HepG2 (cell line): Measurements from ENCODE around the gene CLDN20.

Experiments used
- CTCF ChIP-seq: sonication (generic); formaldehyde crosslinking; IDR thresholded peaks from 2 replicates; pipeline ENCODE4 v1.5.0; 2020; ENCODE audit warnings: mild to moderate bottlenecking, missing genetic modification reagents, moderate library complexity
- RELA ChIP-seq: sonication (generic); formaldehyde crosslinking; IDR thresholded peaks from 2 replicates; pipeline ENCODE4 v1.4.0; 2020; ENCODE audit warnings: missing genetic modification reagents
- SMARCC2 ChIP-seq: fragments of 450-650 bp; IDR thresholded peaks from 2 replicates; pipeline ENCODE4 v1.6.1; 2017; ENCODE audit warnings: antibody characterized with exemption, mild to moderate bottlenecking
- SMC3 ChIP-seq: IDR thresholded peaks from 2 replicates; pipeline ENCODE4 v1.6.1; 2011; ENCODE audit warnings: low read length, improper control_type of control experiment
- SP140L ChIP-seq: sonication (generic); formaldehyde crosslinking; IDR thresholded peaks from 2 replicates; pipeline ENCODE4 v1.4.0; 2020; ENCODE audit warnings: missing genetic modification reagents, borderline replicate concordance
- TBL1XR1 ChIP-seq: fragments of 150-350 bp; IDR thresholded peaks from 2 replicates; pipeline ENCODE4 v1.6.1; 2014; ENCODE audit warnings: borderline replicate concordance, low read length; ENCODE audit not compliant: partially characterized antibody
- ZNF12 ChIP-seq: sonication (generic); formaldehyde crosslinking; IDR thresholded peaks from 2 replicates; pipeline ENCODE4 v1.5.0; 2020; ENCODE audit warnings: missing genetic modification reagents
- ZNF232 ChIP-seq: sonication (generic); formaldehyde crosslinking; IDR thresholded peaks from 2 replicates; pipeline ENCODE4 v1.4.0; 2020; ENCODE audit warnings: missing genetic modification reagents, borderline replicate concordance
- ZNF441 ChIP-seq: sonication (generic); formaldehyde crosslinking; IDR thresholded peaks from 2 replicates; pipeline ENCODE4 v1.7.0; 2021; ENCODE audit warnings: missing genetic modification reagents, borderline replicate concordance
- TF ChIP-seq, protein P1 (sequence below): fragments of 450-650 bp; IDR thresholded peaks from 2 replicates; pipeline ENCODE4 v1.6.1; 2017; ENCODE audit warnings: mild to moderate bottlenecking
- TF ChIP-seq, protein P2 (sequence below): sonication (generic); formaldehyde crosslinking; IDR thresholded peaks from 2 replicates; pipeline ENCODE4 v1.4.0; 2020; ENCODE audit warnings: missing genetic modification reagents
- TF ChIP-seq, protein P3 (sequence below): sonication (generic); formaldehyde crosslinking; IDR thresholded peaks from 2 replicates; pipeline ENCODE4 v1.5.1; 2020; ENCODE audit warnings: mild to moderate bottlenecking, missing genetic modification reagents, moderate library complexity

DNA sequence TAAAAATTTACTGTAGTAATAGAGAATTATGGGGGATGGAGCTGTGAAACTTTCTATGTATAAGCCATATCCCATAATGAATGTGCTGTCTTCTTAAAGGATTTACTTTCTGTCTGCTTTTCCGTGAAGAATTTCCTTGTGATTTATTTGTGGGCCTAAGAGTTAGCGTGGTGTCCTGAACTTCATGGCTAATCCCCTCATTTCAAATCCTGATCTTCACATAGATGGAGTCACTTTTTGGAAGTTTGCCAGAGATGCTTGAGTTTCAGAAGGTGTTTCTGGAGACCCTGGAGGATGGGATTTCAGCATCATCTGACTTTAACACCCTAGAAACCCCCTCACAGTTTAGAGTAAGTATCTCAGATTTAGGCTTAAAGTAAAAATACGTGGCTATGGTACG, 19.4 kb upstream of the CLDN20 start:
- TF ChIP-seq RELA (CRISPR knock-in tag): no peak
- TF ChIP-seq, protein P1, sequence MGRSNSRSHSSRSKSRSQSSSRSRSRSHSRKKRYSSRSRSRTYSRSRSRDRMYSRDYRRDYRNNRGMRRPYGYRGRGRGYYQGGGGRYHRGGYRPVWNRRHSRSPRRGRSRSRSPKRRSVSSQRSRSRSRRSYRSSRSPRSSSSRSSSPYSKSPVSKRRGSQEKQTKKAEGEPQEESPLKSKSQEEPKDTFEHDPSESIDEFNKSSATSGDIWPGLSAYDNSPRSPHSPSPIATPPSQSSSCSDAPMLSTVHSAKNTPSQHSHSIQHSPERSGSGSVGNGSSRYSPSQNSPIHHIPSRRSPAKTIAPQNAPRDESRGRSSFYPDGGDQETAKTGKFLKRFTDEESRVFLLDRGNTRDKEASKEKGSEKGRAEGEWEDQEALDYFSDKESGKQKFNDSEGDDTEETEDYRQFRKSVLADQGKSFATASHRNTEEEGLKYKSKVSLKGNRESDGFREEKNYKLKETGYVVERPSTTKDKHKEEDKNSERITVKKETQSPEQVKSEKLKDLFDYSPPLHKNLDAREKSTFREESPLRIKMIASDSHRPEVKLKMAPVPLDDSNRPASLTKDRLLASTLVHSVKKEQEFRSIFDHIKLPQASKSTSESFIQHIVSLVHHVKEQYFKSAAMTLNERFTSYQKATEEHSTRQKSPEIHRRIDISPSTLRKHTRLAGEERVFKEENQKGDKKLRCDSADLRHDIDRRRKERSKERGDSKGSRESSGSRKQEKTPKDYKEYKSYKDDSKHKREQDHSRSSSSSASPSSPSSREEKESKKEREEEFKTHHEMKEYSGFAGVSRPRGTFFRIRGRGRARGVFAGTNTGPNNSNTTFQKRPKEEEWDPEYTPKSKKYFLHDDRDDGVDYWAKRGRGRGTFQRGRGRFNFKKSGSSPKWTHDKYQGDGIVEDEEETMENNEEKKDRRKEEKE: no peak
- no peak for TF ChIP-seq CTCF (CRISPR knock-in tag)
- no peak for TF ChIP-seq TBL1XR1
- no peak for TF ChIP-seq SP140L (CRISPR knock-in tag)
- no peak for TF ChIP-seq ZNF12 (CRISPR knock-in tag)
- TF ChIP-seq ZNF232 (CRISPR knock-in tag): no peak
- TF ChIP-seq, protein P2, sequence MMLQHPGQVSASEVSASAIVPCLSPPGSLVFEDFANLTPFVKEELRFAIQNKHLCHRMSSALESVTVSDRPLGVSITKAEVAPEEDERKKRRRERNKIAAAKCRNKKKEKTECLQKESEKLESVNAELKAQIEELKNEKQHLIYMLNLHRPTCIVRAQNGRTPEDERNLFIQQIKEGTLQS: no peak
- TF ChIP-seq SMC3: no peak
- no peak for TF ChIP-seq ZNF441 (CRISPR knock-in tag)
- no peak for TF ChIP-seq SMARCC2
- TF ChIP-seq, protein P3, sequence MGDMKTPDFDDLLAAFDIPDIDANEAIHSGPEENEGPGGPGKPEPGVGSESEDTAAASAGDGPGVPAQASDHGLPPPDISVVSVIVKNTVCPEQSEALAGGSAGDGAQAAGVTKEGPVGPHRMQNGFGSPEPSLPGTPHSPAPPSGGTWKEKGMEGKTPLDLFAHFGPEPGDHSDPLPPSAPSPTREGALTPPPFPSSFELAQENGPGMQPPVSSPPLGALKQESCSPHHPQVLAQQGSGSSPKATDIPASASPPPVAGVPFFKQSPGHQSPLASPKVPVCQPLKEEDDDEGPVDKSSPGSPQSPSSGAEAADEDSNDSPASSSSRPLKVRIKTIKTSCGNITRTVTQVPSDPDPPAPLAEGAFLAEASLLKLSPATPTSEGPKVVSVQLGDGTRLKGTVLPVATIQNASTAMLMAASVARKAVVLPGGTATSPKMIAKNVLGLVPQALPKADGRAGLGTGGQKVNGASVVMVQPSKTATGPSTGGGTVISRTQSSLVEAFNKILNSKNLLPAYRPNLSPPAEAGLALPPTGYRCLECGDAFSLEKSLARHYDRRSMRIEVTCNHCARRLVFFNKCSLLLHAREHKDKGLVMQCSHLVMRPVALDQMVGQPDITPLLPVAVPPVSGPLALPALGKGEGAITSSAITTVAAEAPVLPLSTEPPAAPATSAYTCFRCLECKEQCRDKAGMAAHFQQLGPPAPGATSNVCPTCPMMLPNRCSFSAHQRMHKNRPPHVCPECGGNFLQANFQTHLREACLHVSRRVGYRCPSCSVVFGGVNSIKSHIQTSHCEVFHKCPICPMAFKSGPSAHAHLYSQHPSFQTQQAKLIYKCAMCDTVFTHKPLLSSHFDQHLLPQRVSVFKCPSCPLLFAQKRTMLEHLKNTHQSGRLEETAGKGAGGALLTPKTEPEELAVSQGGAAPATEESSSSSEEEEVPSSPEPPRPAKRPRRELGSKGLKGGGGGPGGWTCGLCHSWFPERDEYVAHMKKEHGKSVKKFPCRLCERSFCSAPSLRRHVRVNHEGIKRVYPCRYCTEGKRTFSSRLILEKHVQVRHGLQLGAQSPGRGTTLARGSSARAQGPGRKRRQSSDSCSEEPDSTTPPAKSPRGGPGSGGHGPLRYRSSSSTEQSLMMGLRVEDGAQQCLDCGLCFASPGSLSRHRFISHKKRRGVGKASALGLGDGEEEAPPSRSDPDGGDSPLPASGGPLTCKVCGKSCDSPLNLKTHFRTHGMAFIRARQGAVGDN: no peak
